Activated B cell treated with CpG ODN at 0.5 μM for 24 hours (primary cell): Measurements from ENCODE around the gene UBE4A. TPM values are rescaled to one million over a fixed set of nuclear protein-coding genes. Genes with fewer than 3 reads are reported as not detected.

Experiments used
- ATAC-seq: fragments of 200-7000 bp; cut with Tn5 transposase; one replicate; pipeline ENCODE4 v1.10.0; 2021; ENCODE audit warnings: low read depth, mild to moderate bottlenecking, moderate library complexity
- CTCF ChIA-PET: fragments of 350-600 bp; sonication (Branson Sonifier 250); formaldehyde crosslinking; loops from one replicate; lab custom pipeline; 2021; ENCODE audit warnings: antibody characterized with exemption; lab: Charles Lee
- POLR2A ChIA-PET: fragments of 350-600 bp; sonication (Branson Sonifier 250); formaldehyde crosslinking; loops from one replicate; lab custom pipeline; 2021; ENCODE audit warnings: antibody characterized with exemption; lab: Charles Lee
- DNase-seq: peaks from one replicate; pipeline ENCODE4 v3.0.0; 2022
- H3K27ac Mint-ChIP-seq: one replicate; pipeline ENCODE4 v1.8.0; 2020; ENCODE audit warnings: mixed read lengths
- H3K27me3 Mint-ChIP-seq: one replicate; pipeline ENCODE4 v1.8.0; 2021; ENCODE audit warnings: mixed read lengths
- H3K36me3 Mint-ChIP-seq: one replicate; pipeline ENCODE4 v1.8.0; 2021; ENCODE audit warnings: low read depth, mixed read lengths
- H3K4me1 Mint-ChIP-seq: one replicate; pipeline ENCODE4 v1.8.0; 2021; ENCODE audit warnings: mixed read lengths
- H3K4me3 Mint-ChIP-seq: one replicate; pipeline ENCODE4 v1.8.0; 2020; ENCODE audit warnings: mild to moderate bottlenecking, mixed read lengths
- H3K9me3 Mint-ChIP-seq: one replicate; pipeline ENCODE4 v1.8.0; 2020; ENCODE audit warnings: mixed read lengths
- intact Hi-C: fragments of 100-400 bp; cut with micrococcal nuclease; formaldehyde crosslinking; loops from one replicate; pipeline ENCODE4 v1.15.1; 2024
- total RNA-seq: library from RNA; stranded (reverse); gene quantifications from 2 replicates; pipeline ENCODE4 v1.2.3, GENCODE V29; 2022
- TF ChIP-seq, protein P1 (sequence below): fragments of 200-600 bp; IDR thresholded peaks from one replicate; pipeline ENCODE4 v1.8.0; 2022; ENCODE audit warnings: antibody characterized with exemption, mild to moderate bottlenecking

The UBE4A gene
- total RNA-seq, 1 donor from 2014 or later = 34.2 TPM

- ChIA-PET POLR2A (interaction anchor here (1.3 kb wide), 1 partner anchor 29 kb away, joined by 3 read pairs; no protein-coding TSS in a partner anchor), CTCF (interaction anchor here (1.1 kb wide), 1 partner anchor 57 kb away, joined by 4 read pairs; no protein-coding TSS in a partner anchor)
- Mint-ChIP-seq H3K27ac (no peak overlapping the region), H3K4me3 (no peak overlapping the region), H3K9me3 (no peaks in the 10 kb centered on the region), H3K36me3 (peaks cover 5% of the 10 kb centered on the region), H3K4me1 (peaks cover 9% of the 10 kb centered on the region), H3K27me3 (no peaks in the 10 kb centered on the region)
- ATAC-seq (no peak), DNase-seq (no peak)
- TF ChIP-seq, protein P1, sequence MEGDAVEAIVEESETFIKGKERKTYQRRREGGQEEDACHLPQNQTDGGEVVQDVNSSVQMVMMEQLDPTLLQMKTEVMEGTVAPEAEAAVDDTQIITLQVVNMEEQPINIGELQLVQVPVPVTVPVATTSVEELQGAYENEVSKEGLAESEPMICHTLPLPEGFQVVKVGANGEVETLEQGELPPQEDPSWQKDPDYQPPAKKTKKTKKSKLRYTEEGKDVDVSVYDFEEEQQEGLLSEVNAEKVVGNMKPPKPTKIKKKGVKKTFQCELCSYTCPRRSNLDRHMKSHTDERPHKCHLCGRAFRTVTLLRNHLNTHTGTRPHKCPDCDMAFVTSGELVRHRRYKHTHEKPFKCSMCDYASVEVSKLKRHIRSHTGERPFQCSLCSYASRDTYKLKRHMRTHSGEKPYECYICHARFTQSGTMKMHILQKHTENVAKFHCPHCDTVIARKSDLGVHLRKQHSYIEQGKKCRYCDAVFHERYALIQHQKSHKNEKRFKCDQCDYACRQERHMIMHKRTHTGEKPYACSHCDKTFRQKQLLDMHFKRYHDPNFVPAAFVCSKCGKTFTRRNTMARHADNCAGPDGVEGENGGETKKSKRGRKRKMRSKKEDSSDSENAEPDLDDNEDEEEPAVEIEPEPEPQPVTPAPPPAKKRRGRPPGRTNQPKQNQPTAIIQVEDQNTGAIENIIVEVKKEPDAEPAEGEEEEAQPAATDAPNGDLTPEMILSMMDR = no peak
- intact Hi-C loops = loop anchor here (10.0 kb wide), 1 partner anchor 1196 kb away; the partner anchor contains the start of genes PCSK7 and RNF214
These were observed 71.6 kb downstream of the UBE4A start for GRCh38 chr11:118430956-118431355.

DNA sequence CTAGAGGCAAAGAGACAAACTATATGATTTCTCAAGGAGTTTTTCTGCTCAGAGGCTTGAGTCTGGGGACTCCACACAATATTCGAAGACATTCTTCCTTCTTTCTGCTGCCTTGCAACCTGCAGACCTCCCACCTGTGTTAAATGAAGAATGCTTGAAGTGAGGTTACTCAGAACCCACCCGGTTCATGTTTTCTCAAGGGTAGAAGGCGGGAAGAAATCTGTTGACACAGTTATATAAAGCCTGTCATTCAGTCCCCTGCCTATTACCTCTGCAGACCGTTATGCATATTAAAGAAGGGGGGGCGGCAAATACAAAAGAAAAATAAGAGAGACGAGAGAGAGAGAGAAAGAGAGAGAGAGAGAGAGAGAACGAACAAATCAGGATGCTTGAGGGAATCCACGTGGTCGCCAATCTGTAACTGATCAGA is 74.7 kb downstream of the UBE4A start:
- H3K36me3 Mint-ChIP-seq = peaks cover 14% of the 10 kb centered on the region
- H3K27ac Mint-ChIP-seq = peak overlapping the region; percentile 59
- intact Hi-C loops = loop anchor here (1.0 to 10.0 kb wide), 2 partner anchors 54 to 1199 kb away; partner anchors contain the start of genes PCSK7 and RNF214
- no peaks in the 10 kb centered on the region for H3K9me3 Mint-ChIP-seq
- ChIA-PET CTCF (interaction anchor here (0.5 to 0.9 kb wide), 3 partner anchors 9 to 66 kb away, joined by 3 read pairs; no protein-coding TSS in a partner anchor), POLR2A (interaction anchor here (0.7 to 3.0 kb wide), 3 partner anchors 10 to 32 kb away, joined by 4 to 30 read pairs (median 16); partner anchors contain the start of gene ATP5MG)
- peaks cover 19% of the 10 kb centered on the region for H3K4me1 Mint-ChIP-seq
- peak overlapping the region; percentile 93 for H3K4me3 Mint-ChIP-seq
- no peaks in the 10 kb centered on the region for H3K27me3 Mint-ChIP-seq
- TF ChIP-seq, protein P1 = no peak
- ATAC-seq = no peak
- no peak for DNase-seq

GRCh38 chr11:118434553-118435289 is 75.3 kb downstream of the UBE4A start:
- no peak for ATAC-seq
- TF ChIP-seq, protein P1 = no peak

DNA sequence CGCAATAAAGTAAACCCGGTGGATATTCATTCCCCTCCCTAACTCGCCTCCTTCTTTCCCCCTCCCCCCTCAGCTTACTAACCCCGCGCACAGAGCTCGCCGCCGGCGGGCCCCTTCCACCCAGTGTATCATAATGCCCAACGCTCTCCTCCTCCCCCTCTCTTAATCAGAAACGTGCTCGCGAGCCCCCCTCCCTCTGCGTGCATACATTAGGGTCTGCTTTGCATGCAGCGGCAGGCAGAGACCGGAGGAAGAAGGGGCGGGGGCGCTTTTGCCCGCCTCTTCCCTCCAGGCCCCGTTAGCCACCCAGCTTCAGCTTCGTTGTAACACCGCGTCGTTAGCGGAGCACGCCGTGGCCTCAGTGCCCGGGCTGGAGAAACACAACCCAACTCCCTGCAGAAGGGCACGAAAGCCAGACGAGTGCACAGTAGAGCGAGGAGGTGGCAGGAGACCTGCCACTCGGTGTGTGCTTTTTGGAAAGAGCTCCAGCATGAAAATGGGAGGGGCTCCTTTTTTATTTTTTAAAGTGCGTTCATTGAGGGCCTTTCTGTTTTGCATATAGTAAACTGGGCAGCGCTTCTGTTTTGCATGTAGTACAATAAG is 76.0 kb downstream of the UBE4A start:
- Mint-ChIP-seq H3K36me3 (peaks cover 21% of the 10 kb centered on the region), H3K4me3 (peak overlapping the region; percentile 93), H3K27me3 (no peaks in the 10 kb centered on the region), H3K27ac (peak overlapping the region; percentile 94), H3K4me1 (peaks cover 32% of the 10 kb centered on the region), H3K9me3 (no peaks in the 10 kb centered on the region)
- intact Hi-C loops = loop anchor here (5.0 to 10.0 kb wide), 4 partner anchors 137 to 1201 kb away; partner anchors contain the start of genes ARCN1, CBL, DDX6 and PCSK7
- DNase-seq (peak; percentile 64), ATAC-seq (peak; percentile 36)
- POLR2A ChIA-PET = interaction anchor here (0.6 to 3.0 kb wide), 20 partner anchors 9 to 772 kb away, joined by 3 to 30 read pairs (median 5); partner anchors contain the start of genes ARCN1, ATP5MG and TRAPPC4
- CTCF ChIA-PET = interaction anchor here (1.0 to 1.1 kb wide), 2 partner anchors 34 to 53 kb away, joined by 4 to 5 read pairs; partner anchors contain the start of gene ATP5MG
- TF ChIP-seq, protein P1 = no peak

More at GRCh38 chr11:118434553-118435289, 75.3 kb downstream of the UBE4A start:
- peak overlapping the region; percentile 93 for H3K4me3 Mint-ChIP-seq
- H3K36me3 Mint-ChIP-seq = peaks cover 16% of the 10 kb centered on the region
- ChIA-PET CTCF (interaction anchor here (0.5 to 1.1 kb wide), 5 partner anchors 9 to 65 kb away, joined by 3 to 5 read pairs (median 3); partner anchors contain the start of gene ATP5MG), POLR2A (interaction anchor here (0.7 to 3.0 kb wide), 14 partner anchors 9 to 772 kb away, joined by 3 to 30 read pairs (median 7); partner anchors contain the start of gene ATP5MG)
- intact Hi-C loops = loop anchor here (1.0 to 10.0 kb wide), 5 partner anchors 54 to 1200 kb away; partner anchors contain the start of genes ARCN1, CBL, DDX6 and PCSK7
- H3K27me3 Mint-ChIP-seq = no peaks in the 10 kb centered on the region
- peaks cover 25% of the 10 kb centered on the region for H3K4me1 Mint-ChIP-seq
- DNase-seq = peak; percentile 28
- peak overlapping the region; percentile 94 for H3K27ac Mint-ChIP-seq
- H3K9me3 Mint-ChIP-seq = no peaks in the 10 kb centered on the region
